Parietal lobe (tissue), 2 donors: Measurements from ENCODE around the gene KRTAP20-3. TPM values are rescaled to one million over a fixed set of nuclear protein-coding genes. Genes with fewer than 3 reads are reported as not detected.

Experiments used
- small RNA-seq: library from RNA; depleted of rRNA; stranded (forward); fragments of <200 nt; gene quantifications from one replicate; pipeline ENCODE3, GENCODE V24; 2014; ENCODE audit warnings: low replicate concordance
- total RNA-seq: library from RNA; depleted of rRNA; stranded (reverse); fragments of >200 nt; gene quantifications from one replicate; pipeline ENCODE4 v1.2.3, GENCODE V29; 2014

KRTAP20-3 gene
- total RNA-seq, result not detected

GRCh38 chr21:30642564-30642963 is at the start of gene KRTAP20-3:
KRTAP20-3 (plus strand) TSS chr21:30642864.

GRCh38 chr21:30598802-30599201 is 43.9 kb upstream of the KRTAP20-3 start, which contains the start of gene KRTAP6-2:
KRTAP6-2 (minus strand) TSS chr21:30598902; CDS start chr21:30598874, 28 bp downstream.

GRCh38 chr21:30600787-30601186 is 41.9 kb upstream of the KRTAP20-3 start, which contains the start of gene KRTAP22-1:
KRTAP22-1 (plus strand) TSS chr21:30601087.

GRCh38 chr21:30613836-30614235 is 28.8 kb upstream of the KRTAP20-3 start, which contains the start of gene KRTAP6-1:
KRTAP6-1 (minus strand) TSS chr21:30613930; CDS start chr21:30613904, 26 bp downstream.

GRCh38 chr21:30616125-30616524 is 26.5 kb upstream of the KRTAP20-3 start, which contains the start of gene KRTAP20-1:
KRTAP20-1 (plus strand) TSS chr21:30616425; CDS start chr21:30616455, 30 bp downstream.

GRCh38 chr21:30620522-30620921 is 22.1 kb upstream of the KRTAP20-3 start, which contains the start of gene KRTAP20-4:
KRTAP20-4 (plus strand) TSS chr21:30620627.

GRCh38 chr21:30634906-30635305 is 7.8 kb upstream of the KRTAP20-3 start, which contains the start of gene KRTAP20-2:
KRTAP20-2 (plus strand) TSS chr21:30635206; CDS start chr21:30635264, 58 bp downstream.

Small RNA genes within 50 kb of the gene (small RNA-seq; reads per million reads assigned to genes)
- gene KRTAP20-1, result not detected
- not detected for gene KRTAP20-3
- not detected for gene KRTAP20-4
- not detected for gene KRTAP22-1

Other genes with a start within 250 kb of the KRTAP20-3 start
- gene KRTAP13-1, start 246.8 kb upstream of the KRTAP20-3 start, total RNA-seq, result not detected
- not detected for gene KRTAP13-3, start 216.9 kb upstream of the KRTAP20-3 start, total RNA-seq
- gene KRTAP13-4, start 212.6 kb upstream of the KRTAP20-3 start, total RNA-seq, result not detected
- gene KRTAP15-1, start 202.6 kb upstream of the KRTAP20-3 start, total RNA-seq, result not detected
- gene KRTAP19-1, start 162.5 kb upstream of the KRTAP20-3 start, total RNA-seq, result not detected
- gene KRTAP19-2, start 155.4 kb upstream of the KRTAP20-3 start, total RNA-seq, result not detected
- not detected for gene KRTAP19-3, start 150.9 kb upstream of the KRTAP20-3 start, total RNA-seq
- not detected for gene KRTAP19-4, start 145.7 kb upstream of the KRTAP20-3 start, total RNA-seq
- not detected for gene KRTAP19-5, start 140.7 kb upstream of the KRTAP20-3 start, total RNA-seq
- gene KRTAP19-6, start 101.0 kb upstream of the KRTAP20-3 start, total RNA-seq, result not detected
- not detected for gene KRTAP19-7, start 81.5 kb upstream of the KRTAP20-3 start, total RNA-seq
- gene KRTAP22-2, start 52.5 kb upstream of the KRTAP20-3 start, total RNA-seq, result not detected
- gene KRTAP6-3, start 50.4 kb upstream of the KRTAP20-3 start, total RNA-seq, result not detected
- gene KRTAP6-2, start 44.0 kb upstream of the KRTAP20-3 start, total RNA-seq, result not detected
- not detected for gene KRTAP22-1, start 41.8 kb upstream of the KRTAP20-3 start, total RNA-seq
- gene KRTAP6-1, start 28.9 kb upstream of the KRTAP20-3 start, total RNA-seq, result not detected
- not detected for gene KRTAP20-1, start 26.4 kb upstream of the KRTAP20-3 start, total RNA-seq
- gene KRTAP20-4, start 22.2 kb upstream of the KRTAP20-3 start, total RNA-seq, result not detected
- not detected for gene KRTAP20-2, start 7.7 kb upstream of the KRTAP20-3 start, total RNA-seq
- not detected for gene KRTAP21-3, start 75.9 kb downstream of the KRTAP20-3 start, total RNA-seq
- not detected for gene KRTAP21-2, start 104.4 kb downstream of the KRTAP20-3 start, total RNA-seq
- not detected for gene KRTAP21-1, start 112.6 kb downstream of the KRTAP20-3 start, total RNA-seq
- gene KRTAP8-1, start 170.4 kb downstream of the KRTAP20-3 start, total RNA-seq, result not detected
- not detected for gene KRTAP7-1, start 186.9 kb downstream of the KRTAP20-3 start, total RNA-seq
- not detected for gene KRTAP11-1, start 238.7 kb downstream of the KRTAP20-3 start, total RNA-seq